Activated CD4-positive, alpha-beta memory T cell treated with anti-CD3 and anti-CD28 coated beads for 36 hours (primary cell): ENCODE measurements around the gene FAM234B. TPM values are rescaled to one million over a fixed set of nuclear protein-coding genes. Genes with fewer than 3 reads are reported as not detected.

ENCODE experiments used
- CTCF ChIA-PET: fragments of 350-600 bp; sonication (Branson Sonifier 250); formaldehyde crosslinking; loops from one replicate; lab custom pipeline; 2021; ENCODE audit warnings: antibody characterized with exemption, inconsistent platforms; lab: Charles Lee
- POLR2A ChIA-PET: fragments of 350-600 bp; sonication (Branson Sonifier 250); formaldehyde crosslinking; loops from one replicate; lab custom pipeline; 2021; ENCODE audit warnings: antibody characterized with exemption; lab: Charles Lee
- DNase-seq: peaks from one replicate; pipeline ENCODE4 v3.0.0-alpha.2; 2020
- H3K27ac Mint-ChIP-seq: one replicate; pipeline ENCODE4 v1.8.0; 2021; ENCODE audit warnings: mixed read lengths
- H3K27me3 Mint-ChIP-seq: one replicate; pipeline ENCODE4 v1.8.0; 2021; ENCODE audit warnings: mixed read lengths
- H3K36me3 Mint-ChIP-seq: one replicate; pipeline ENCODE4 v1.8.0; 2021; ENCODE audit warnings: mixed read lengths
- H3K4me1 Mint-ChIP-seq: one replicate; pipeline ENCODE4 v1.8.0; 2021; ENCODE audit warnings: low read depth, mixed read lengths
- H3K4me3 Mint-ChIP-seq: one replicate; pipeline ENCODE4 v1.8.0; 2021; ENCODE audit warnings: mild to moderate bottlenecking, mixed read lengths
- H3K9me3 Mint-ChIP-seq: one replicate; pipeline ENCODE4 v1.8.0; 2021; ENCODE audit warnings: mixed read lengths
- intact Hi-C: fragments of 100-400 bp; cut with micrococcal nuclease; formaldehyde crosslinking; loops from one replicate; pipeline ENCODE4 v1.15.1; 2023
- total RNA-seq, 2 experiments: library from RNA; stranded (reverse); gene quantifications; one replicate each; pipeline ENCODE4 v1.2.3, GENCODE V29; 2021

The FAM234B gene
- total RNA-seq, 2 experiments from 2014 or later = 6.8 TPM

DNA sequence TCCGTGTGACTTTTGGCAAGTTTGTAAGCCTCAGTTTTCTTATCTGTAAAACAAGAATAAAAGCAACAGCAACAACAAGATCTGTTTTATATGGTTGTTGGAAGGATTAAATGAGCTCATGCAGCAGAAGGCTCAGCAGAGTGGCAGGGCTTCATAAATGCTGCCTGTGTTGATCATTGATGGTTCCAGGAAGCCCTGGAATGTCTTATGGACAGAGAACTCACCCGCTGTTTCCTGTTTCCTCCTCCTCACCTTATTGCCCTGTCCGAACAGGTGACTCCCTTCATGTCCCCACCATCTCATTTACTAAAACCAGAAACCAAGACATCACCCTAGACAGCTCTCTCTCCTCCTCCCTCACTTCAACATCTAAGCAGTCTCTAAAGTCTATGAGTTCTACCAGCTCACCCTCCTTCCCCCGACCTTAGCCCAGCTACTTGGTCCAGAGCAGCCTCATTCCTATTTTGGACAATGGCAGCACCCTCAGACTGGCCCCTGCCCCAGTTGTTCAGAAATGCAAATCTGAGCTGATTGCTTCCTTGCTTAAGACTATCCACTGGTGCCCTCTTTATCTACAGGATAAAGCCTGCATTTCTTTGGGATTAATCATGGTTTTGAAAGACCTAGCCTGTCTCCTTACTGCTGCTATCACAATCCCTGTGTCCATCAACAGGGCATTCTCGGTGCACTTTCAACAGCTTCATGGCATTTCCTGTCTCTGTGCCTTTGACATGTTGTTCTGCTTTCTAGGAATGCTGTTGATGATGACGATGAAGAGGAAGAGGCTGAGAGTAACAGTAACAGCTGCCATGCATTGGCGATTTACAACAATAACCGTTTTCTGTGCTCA is 80.7 kb downstream of the FAM234B start:
- Mint-ChIP-seq H3K27me3 (peaks cover 2% of the 10 kb centered on the region), H3K4me1 (no peaks in the 10 kb centered on the region), H3K9me3 (no peaks in the 10 kb centered on the region), H3K27ac (no peak overlapping the region), H3K4me3 (no peak overlapping the region), H3K36me3 (no peaks in the 10 kb centered on the region)
- intact Hi-C loops = no loop called here
- CTCF ChIA-PET = no interaction called here
- no peak for DNase-seq
- POLR2A ChIA-PET = no interaction called here

DNA sequence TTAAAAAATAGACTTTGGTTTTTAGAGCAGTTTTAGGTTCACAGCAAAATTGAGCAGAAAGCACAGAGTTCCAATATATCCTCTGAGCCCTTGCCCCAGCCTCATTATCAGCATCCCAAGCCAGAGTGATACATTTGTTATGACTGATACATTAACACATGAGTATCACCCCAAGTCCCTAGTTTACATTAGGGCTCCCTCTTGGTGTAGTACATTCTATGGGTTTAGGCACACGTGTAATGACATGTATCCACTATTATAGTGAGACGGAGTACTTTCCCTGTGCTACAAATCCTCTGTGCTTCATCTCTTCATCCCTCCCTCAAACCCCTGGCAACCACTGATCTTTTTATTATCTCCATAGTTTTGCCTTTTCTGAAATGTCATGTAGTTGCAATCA is 81.8 kb downstream of the FAM234B start:
- intact Hi-C loops = no loop called here
- H3K4me1 Mint-ChIP-seq = no peaks in the 10 kb centered on the region
- H3K4me3 Mint-ChIP-seq = no peak overlapping the region
- DNase-seq = no peak
- no peaks in the 10 kb centered on the region for H3K36me3 Mint-ChIP-seq
- no peaks in the 10 kb centered on the region for H3K9me3 Mint-ChIP-seq
- H3K27me3 Mint-ChIP-seq = peaks cover 2% of the 10 kb centered on the region
- H3K27ac Mint-ChIP-seq = no peak overlapping the region
- ChIA-PET CTCF (interaction anchor here (1.0 kb wide), 1 partner anchor 71 kb away, joined by 3 read pairs; no protein-coding TSS in a partner anchor), POLR2A (no interaction called here)

DNA sequence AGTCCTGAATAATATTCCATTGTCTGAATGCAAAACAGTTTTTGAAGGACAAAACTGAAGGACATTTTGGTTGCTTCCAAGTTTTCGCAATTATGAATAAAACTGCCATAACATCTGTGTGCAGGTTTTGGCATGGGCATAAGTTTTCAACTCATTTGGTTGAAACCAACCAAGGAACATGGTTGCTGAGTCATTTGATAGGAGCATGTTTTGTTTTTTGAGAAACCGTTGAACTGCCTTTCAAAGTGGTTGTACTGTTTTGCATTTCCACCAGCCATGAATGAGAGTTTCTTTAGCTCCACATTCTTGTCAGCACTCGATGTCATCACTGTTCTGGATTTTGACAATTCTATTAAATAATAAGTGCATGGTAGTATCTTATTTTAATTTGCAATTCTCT is 82.3 kb downstream of the FAM234B start:
- intact Hi-C loops = no loop called here
- Mint-ChIP-seq H3K9me3 (no peaks in the 10 kb centered on the region), H3K27ac (no peak overlapping the region), H3K36me3 (no peaks in the 10 kb centered on the region), H3K4me3 (no peak overlapping the region), H3K27me3 (peaks cover 4% of the 10 kb centered on the region), H3K4me1 (no peaks in the 10 kb centered on the region)
- ChIA-PET POLR2A (no interaction called here), CTCF (interaction anchor here (1.0 kb wide), 1 partner anchor 72 kb away, joined by 3 read pairs; no protein-coding TSS in a partner anchor)
- no peak for DNase-seq

DNA sequence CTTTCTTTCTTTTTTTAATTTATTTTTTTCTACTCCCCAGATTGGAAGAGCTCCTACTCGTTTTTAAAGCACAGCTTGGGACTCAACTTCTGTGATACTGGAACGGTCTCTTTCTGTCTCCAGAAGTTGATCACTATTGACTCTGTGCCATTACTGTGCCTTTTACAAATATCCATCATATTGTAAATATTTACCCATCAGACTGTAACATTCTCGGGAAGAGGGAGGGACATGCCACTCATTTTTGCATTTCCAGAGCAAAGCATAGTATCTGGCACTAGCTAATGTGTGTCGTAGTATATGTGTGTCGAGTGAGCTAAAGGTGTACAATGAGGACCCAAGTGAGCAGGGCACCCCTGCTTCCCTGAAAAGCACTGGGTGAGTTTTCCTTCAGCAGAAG is 83.3 kb downstream of the FAM234B start:
- no peaks in the 10 kb centered on the region for H3K9me3 Mint-ChIP-seq
- peaks cover 4% of the 10 kb centered on the region for H3K27me3 Mint-ChIP-seq
- intact Hi-C loops = no loop called here
- no peak overlapping the region for H3K27ac Mint-ChIP-seq
- CTCF ChIA-PET = interaction anchor here (1.5 kb wide), 1 partner anchor 129 kb away, joined by 4 read pairs; no protein-coding TSS in a partner anchor
- POLR2A ChIA-PET = no interaction called here
- no peak overlapping the region for H3K4me3 Mint-ChIP-seq
- no peak for DNase-seq
- H3K4me1 Mint-ChIP-seq = no peaks in the 10 kb centered on the region
- H3K36me3 Mint-ChIP-seq = no peaks in the 10 kb centered on the region

DNA sequence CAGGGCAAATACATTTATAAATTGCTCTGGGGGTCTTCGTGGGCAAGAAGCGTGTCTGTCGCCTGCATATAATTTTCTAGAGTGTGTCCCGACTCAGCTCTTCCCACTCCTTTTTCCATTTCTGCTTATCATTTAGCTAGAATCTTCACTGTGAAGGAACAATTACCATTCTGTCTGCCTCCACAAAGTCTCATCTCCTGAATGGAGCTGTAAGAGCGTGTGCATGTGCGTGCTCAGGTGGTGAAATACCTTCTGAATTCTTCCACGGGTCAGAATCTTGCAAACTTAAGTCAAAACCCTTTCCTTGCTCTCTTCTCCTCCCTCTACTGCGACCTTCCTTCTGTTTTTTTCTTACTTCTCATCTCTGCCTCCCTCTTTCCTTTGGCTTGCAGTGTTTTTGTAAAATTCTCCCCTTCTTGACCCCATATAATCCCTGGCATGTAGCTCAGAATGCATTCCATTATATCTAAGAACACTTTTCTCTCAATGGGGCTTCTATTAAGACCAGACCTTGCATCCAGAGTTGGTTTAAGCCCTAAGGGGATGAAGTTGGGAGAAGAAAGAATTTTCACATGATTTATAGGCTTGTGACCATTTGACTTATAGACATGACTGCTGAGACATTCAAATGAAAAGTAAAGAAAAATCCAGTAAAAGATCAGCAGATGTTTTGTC is 84.2 kb downstream of the FAM234B start:
- Mint-ChIP-seq H3K4me1 (no peaks in the 10 kb centered on the region), H3K4me3 (no peak overlapping the region), H3K36me3 (no peaks in the 10 kb centered on the region), H3K27ac (no peak overlapping the region), H3K27me3 (peaks cover 4% of the 10 kb centered on the region), H3K9me3 (no peaks in the 10 kb centered on the region)
- no peak for DNase-seq
- ChIA-PET CTCF (interaction anchor here (0.6 to 1.5 kb wide), 3 partner anchors 84 to 1238 kb away, joined by 3 to 4 read pairs (median 3); no protein-coding TSS in a partner anchor), POLR2A (interaction anchor here (0.5 kb wide), 1 partner anchor 989 kb away, joined by 3 read pairs; no protein-coding TSS in a partner anchor)
- intact Hi-C loops = no loop called here

DNA sequence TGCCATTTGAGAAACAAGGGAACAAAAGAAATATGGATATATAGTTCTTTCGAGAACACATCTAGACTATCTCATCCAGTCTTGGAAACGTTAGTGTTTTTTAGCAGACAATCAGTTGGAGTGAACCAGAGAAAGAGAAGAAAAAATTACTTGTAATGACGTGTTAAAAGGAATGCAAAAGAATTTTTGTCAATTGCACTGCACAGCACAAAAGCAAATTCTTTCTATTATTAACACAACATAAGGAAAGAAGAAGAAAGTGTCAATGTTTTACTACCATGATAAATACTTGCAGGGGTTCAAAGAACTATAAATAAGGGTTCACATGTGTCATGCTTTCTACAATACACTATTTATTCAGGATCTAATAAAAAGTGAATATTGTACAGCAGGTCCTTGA is 86.8 kb downstream of the FAM234B start:
- intact Hi-C loops = no loop called here
- CTCF ChIA-PET = interaction anchor here (0.7 kb wide), 1 partner anchor 81 kb away, joined by 3 read pairs; no protein-coding TSS in a partner anchor
- no peaks in the 10 kb centered on the region for H3K4me1 Mint-ChIP-seq
- no peak overlapping the region for H3K4me3 Mint-ChIP-seq
- no peaks in the 10 kb centered on the region for H3K36me3 Mint-ChIP-seq
- peaks cover 4% of the 10 kb centered on the region for H3K27me3 Mint-ChIP-seq
- POLR2A ChIA-PET = no interaction called here
- H3K27ac Mint-ChIP-seq = no peak overlapping the region
- DNase-seq = no peak
- no peaks in the 10 kb centered on the region for H3K9me3 Mint-ChIP-seq

Other genes starting within 250 kb of the FAM234B start
- gene DDX47, start 231.0 kb upstream of the FAM234B start, total RNA-seq = 10 to 100 TPM; 75.2 to 75.3 TPM
- under 1 TPM; 0.07 to 0.10 TPM for gene GPRC5A, start 152.8 kb upstream of the FAM234B start, total RNA-seq
- under 1 TPM in 1 of 2 experiments, not detected in 1; 0.46 TPM for gene GPRC5D, start 92.2 kb upstream of the FAM234B start, total RNA-seq
- gene HEBP1, start 44.1 kb upstream of the FAM234B start, total RNA-seq = 10 to 100 TPM; 20.5 to 22.4 TPM
- not detected for gene GSG1, start 59.3 kb downstream of the FAM234B start, total RNA-seq
- 10 to 100 TPM; 54.4 to 57.3 TPM for gene EMP1, start 152.3 kb downstream of the FAM234B start, total RNA-seq